Stimulated activated naive B cell treated with anti-CD40 and anti-IgM and Interleukin-4, amounts not matched to agents 10 μg/mL and 1 μg/mL and 100 μg/mL, for 72 hours (primary cell): ENCODE results near the gene FLOT2.
"Not testable (repeated sequence)": the region's sequence is repeated elsewhere in the genome, so short reads cannot be mapped to it uniquely, and the experiment has no call there.

Experiments used
- ATAC-seq, 2 donors: fragments of 150-1000 bp; cut with Tn5 transposase; replicated peaks; 2 replicates each; pipeline ENCODE4 v1.10.0; 2021; ENCODE audit warnings: moderate library complexity in 1 of 2
- DNase-seq: peaks from one replicate; pipeline ENCODE4 v3.0.0; 2021
- H3K27ac Mint-ChIP-seq: one replicate; pipeline ENCODE4 v1.8.0; 2022; ENCODE audit warnings: mild to moderate bottlenecking, mixed read lengths
- H3K27me3 Mint-ChIP-seq, 2 donors: one replicate each; pipeline ENCODE4 v1.8.0; 2022; ENCODE audit warnings: mixed read lengths in 2 of 2
- H3K36me3 Mint-ChIP-seq, 2 donors: one replicate each; pipeline ENCODE4 v1.8.0; 2022; ENCODE audit warnings: mixed read lengths in 2 of 2, mild to moderate bottlenecking in 1 of 2
- H3K4me1 Mint-ChIP-seq, 2 donors: one replicate each; pipeline ENCODE4 v1.8.0; 2022; ENCODE audit warnings: mixed read lengths in 2 of 2, mild to moderate bottlenecking in 1 of 2
- H3K4me3 Mint-ChIP-seq, 2 donors: one replicate each; pipeline ENCODE4 v1.8.0; 2022; ENCODE audit warnings: mild to moderate bottlenecking in 2 of 2, mixed read lengths in 2 of 2, moderate library complexity in 1 of 2
- H3K9me3 Mint-ChIP-seq, 2 donors: one replicate each; pipeline ENCODE4 v1.8.0; 2022; ENCODE audit warnings: mixed read lengths in 2 of 2, mild to moderate bottlenecking in 1 of 2

Gene FLOT2, protein sequence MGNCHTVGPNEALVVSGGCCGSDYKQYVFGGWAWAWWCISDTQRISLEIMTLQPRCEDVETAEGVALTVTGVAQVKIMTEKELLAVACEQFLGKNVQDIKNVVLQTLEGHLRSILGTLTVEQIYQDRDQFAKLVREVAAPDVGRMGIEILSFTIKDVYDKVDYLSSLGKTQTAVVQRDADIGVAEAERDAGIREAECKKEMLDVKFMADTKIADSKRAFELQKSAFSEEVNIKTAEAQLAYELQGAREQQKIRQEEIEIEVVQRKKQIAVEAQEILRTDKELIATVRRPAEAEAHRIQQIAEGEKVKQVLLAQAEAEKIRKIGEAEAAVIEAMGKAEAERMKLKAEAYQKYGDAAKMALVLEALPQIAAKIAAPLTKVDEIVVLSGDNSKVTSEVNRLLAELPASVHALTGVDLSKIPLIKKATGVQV

DNA sequence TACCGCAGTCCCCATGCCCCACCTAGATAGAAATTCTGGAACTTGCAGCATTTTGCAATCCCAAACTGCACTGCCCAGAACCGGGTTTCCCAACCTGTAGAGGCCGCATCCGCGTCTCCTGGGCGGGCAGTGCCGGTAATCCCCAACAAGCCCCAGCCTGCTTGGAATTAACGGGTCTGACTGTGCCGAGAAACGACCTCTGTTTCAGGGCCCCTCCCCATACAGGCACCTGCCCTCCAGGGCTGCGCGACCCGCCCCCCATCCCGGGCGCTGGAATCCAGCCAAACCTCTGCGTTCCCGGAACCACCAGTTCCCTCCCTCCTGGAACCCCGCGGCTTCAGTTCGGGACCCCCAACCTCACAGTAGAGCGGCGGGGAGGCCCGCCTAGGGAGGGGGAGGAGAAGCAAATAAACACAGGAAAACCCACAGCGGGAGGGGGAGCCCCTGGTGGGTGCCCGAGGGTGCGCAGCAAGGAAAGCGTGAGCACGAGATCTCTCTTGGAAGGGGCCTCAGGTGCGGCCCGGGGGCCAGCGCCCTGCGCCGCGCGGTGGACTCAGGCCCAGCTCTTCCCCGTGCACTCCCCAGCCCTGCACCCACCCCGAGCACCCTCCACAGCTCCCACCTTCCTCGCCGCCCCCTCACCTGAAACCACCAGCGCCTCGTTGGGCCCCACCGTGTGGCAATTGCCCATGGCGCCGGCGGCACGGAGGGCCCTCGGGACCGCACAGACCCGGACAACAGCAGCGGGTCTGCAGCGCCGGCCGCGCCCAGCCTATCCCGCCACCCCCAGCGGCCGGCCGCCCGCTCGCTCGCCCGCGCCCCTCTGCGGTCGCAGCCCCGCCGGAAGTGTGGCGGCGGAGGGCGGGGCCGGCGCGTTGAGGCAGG, at the start of gene FLOT2:
FLOT2 (minus strand) TSS at position 850 of the 885 bp plus-strand sequence; CDS start at position 691, 159 bp downstream.
- peak within 1 kb of the TSS; percentile 99 for H3K27ac Mint-ChIP-seq
- peak within 1 kb of the TSS; percentile 99 to 100 for H3K4me3 Mint-ChIP-seq
- peaks cover 49 to 79% of the 10 kb centered on the region in 2 donors for H3K4me1 Mint-ChIP-seq
- H3K27me3 Mint-ChIP-seq, result no peaks in the 10 kb centered on the region
- DNase-seq (peak; percentile 70), ATAC-seq (peak; percentile 69 to 71)
- peaks cover 44 to 49% of the 10 kb centered on the region in 2 donors for H3K36me3 Mint-ChIP-seq
- no peaks in the 10 kb centered on the region for H3K9me3 Mint-ChIP-seq

DNA sequence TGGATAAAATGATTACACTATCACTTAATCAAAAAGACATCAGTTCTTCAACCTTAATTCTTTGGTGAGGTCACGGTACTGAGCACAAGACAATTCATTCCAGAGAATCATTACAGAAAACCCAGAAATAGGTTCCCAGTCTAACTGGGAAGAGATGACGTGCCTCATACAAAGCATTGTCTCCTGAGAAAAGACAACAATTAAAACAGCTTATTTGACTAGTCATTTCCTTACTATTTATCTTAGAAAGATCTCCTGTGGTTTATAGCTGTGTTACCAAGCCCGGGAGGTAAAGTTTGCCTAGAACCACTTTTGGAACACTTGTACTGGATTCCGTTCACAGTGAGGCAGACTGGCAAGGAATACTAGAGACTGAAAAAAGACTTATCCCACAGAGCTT, 48.7 kb upstream of the FLOT2 start:
- H3K27ac Mint-ChIP-seq, result peak overlapping the region; percentile 42
- H3K27me3 Mint-ChIP-seq, result no peaks in the 10 kb centered on the region
- no peak for ATAC-seq
- DNase-seq, result no peak
- H3K36me3 Mint-ChIP-seq, result peaks cover 41 to 64% of the 10 kb centered on the region in 2 donors
- H3K9me3 Mint-ChIP-seq, result no peaks in the 10 kb centered on the region
- no peak overlapping the region for H3K4me3 Mint-ChIP-seq
- peaks cover 31 to 64% of the 10 kb centered on the region in 2 donors for H3K4me1 Mint-ChIP-seq

DNA sequence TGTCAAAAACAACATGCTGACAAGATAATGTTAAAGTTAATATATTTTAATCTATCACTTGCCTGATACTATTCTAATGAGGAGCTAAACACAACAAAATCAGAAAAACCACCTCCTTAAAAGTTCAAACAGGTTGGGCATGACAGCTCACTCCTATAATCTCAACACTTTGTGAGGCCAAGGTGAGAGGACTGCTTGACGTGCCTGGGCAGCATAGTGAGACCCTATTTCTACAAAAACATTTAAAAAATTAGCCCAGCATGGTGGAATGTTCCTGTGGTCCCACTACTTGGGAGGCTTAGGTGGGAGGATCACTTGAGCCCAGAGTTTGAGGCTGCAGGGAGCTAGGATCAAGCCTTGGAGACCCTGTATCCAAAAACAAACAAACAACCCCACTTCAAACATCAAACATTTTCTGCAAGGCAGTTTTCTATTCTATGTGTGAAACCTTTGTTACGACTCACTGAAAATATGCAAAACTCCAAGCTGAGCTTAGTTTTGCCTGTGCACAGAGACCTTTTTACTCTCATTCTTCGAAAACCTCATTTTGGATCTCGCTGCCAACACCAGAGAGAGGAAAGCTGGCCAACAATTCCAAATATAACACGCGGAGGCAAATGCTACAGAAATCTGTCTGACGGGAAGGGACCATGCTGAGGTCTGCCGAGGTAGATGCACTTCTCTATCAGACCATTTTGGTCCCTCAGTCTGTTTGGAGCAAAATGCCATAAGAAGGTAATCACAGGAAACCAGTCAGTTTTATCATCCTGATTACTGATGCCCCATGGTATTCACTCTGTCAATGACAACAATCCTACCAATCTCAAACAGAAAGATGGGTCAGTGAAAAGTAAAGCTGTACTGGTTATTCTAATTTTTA, 47.6 kb upstream of the FLOT2 start:
- Mint-ChIP-seq H3K4me1 (peaks cover 35 to 75% of the 10 kb centered on the region in 2 donors), H3K36me3 (peaks cover 37 to 59% of the 10 kb centered on the region in 2 donors), H3K4me3 (peak overlapping the region; percentile 26 to 35), H3K27ac (peak overlapping the region; percentile 9), H3K9me3 (no peaks in the 10 kb centered on the region), H3K27me3 (no peaks in the 10 kb centered on the region)
- DNase-seq (no peak), ATAC-seq (no peak)

DNA sequence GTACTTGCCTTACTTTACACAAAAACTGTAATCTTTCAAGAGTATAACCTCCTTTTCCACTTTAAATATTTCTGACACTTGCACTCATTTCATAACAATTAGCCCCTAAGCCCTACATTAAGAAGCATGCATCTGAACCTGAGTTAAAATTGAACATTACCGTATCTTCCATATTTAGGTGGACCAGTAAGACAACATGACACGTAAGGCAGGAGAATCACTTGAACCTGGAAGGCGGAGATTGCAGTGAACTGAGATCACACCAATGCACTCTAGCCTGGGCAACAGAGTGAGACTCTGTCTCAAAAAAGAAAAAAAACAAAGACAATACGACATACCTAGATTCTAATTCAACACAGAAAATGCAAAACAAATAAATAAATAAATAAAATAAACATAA, 46.8 kb upstream of the FLOT2 start:
- H3K27ac Mint-ChIP-seq, result no peak overlapping the region
- H3K36me3 Mint-ChIP-seq, result peaks cover 40 to 59% of the 10 kb centered on the region in 2 donors
- no peak overlapping the region for H3K4me3 Mint-ChIP-seq
- no peaks in the 10 kb centered on the region for H3K27me3 Mint-ChIP-seq
- ATAC-seq (no peak), DNase-seq (no peak)
- H3K4me1 Mint-ChIP-seq, result peaks cover 37 to 83% of the 10 kb centered on the region in 2 donors
- no peaks in the 10 kb centered on the region for H3K9me3 Mint-ChIP-seq

DNA sequence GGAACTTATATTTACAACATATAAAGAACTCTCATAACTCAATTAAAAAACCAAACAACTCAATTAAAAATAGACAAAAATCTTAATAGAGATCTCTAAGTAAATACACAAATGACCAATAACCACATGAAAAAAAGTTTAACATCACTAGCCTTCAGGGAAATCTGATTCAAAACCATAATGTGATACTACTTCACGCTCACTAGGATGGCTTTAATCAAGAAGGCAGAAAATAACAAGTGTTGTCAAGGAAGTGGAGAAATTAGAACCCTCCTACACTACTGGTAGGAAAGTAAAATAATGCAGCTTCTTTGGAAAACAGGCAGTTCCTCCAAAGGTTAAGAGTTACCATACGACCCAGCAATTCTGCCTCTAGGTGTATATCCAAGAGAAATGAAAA, 45.4 kb upstream of the FLOT2 start:
- DNase-seq (no peak), ATAC-seq (no peak)
- Mint-ChIP-seq H3K4me3 (no peak overlapping the region), H3K4me1 (peaks cover 40 to 89% of the 10 kb centered on the region in 2 donors), H3K27me3 (no peaks in the 10 kb centered on the region), H3K9me3 (no peaks in the 10 kb centered on the region), H3K36me3 (peaks cover 33 to 51% of the 10 kb centered on the region in 2 donors), H3K27ac (peak overlapping the region; percentile 37)

DNA sequence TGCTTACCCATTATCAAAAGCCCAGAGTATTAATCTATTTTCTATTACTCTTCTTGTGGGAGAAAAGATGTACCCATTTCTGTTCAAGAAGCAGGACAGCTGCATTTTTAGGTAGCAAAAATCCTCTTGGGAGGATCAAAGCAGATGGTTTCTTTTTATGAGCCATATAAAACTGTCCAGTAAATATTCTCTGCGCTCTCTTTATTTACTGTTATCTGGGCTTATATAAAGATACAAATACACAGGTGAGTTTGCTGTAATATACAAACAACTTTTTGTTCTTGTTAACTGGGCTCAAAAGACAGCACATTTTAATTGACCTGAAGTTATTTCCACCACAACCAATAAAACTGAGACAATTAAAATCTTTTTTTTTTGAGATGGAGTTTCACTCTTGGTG, 43.7 kb upstream of the FLOT2 start:
- H3K27ac Mint-ChIP-seq, result peak overlapping the region; percentile 37
- H3K4me1 Mint-ChIP-seq, result peaks cover 34 to 82% of the 10 kb centered on the region in 2 donors
- no peaks in the 10 kb centered on the region for H3K27me3 Mint-ChIP-seq
- ATAC-seq, result no peak
- peaks cover 27 to 49% of the 10 kb centered on the region in 2 donors for H3K36me3 Mint-ChIP-seq
- H3K9me3 Mint-ChIP-seq, result no peaks in the 10 kb centered on the region
- no peak for DNase-seq
- H3K4me3 Mint-ChIP-seq, result no peak overlapping the region

DNA sequence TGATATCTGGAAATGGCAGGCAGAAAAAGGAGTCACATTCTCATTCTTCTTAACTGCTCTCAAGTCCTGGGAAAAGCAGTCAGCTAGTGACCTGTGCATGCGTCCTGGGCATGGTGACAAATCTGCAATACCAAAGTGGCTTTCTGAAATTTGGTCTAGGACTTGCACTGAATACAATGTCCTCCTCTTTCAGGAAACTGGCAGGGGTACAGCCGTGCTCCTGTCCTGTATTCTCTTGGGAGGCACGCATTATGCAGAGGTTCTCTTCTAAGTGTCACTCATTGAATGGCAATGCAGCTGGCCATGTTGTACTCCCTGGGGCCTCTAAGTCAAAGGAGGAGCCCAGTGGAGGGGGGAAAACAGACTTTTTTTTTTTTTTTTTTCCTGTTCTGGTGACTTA, 43.1 kb upstream of the FLOT2 start:
- no peaks in the 10 kb centered on the region for H3K27me3 Mint-ChIP-seq
- H3K4me1 Mint-ChIP-seq, result peaks cover 33 to 81% of the 10 kb centered on the region in 2 donors
- H3K9me3 Mint-ChIP-seq, result no peaks in the 10 kb centered on the region
- DNase-seq, result no peak
- H3K36me3 Mint-ChIP-seq, result peaks cover 29 to 49% of the 10 kb centered on the region in 2 donors
- no peak for ATAC-seq
- H3K4me3 Mint-ChIP-seq, result no peak overlapping the region
- no peak overlapping the region for H3K27ac Mint-ChIP-seq

DNA sequence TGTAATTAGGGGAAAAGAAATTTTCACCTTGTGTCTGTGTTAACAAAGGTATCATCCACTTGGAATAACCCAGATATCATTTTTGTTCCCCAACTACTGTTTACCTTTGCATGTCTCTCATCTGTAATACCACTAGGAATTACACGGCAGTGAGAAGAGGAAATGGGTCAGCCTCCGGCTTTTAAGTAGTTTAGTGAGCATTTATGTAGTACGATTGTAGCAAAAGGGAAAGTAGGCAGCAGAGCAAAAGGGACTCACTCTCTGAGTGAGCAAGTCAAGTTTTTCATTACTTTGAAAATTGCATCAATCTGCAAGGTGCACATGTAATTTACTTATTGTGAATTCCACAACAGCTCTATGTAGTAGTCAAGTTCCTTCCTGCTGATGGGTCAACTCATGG, 42.6 kb upstream of the FLOT2 start:
- peaks cover 27 to 48% of the 10 kb centered on the region in 2 donors for H3K36me3 Mint-ChIP-seq
- peaks cover 30 to 76% of the 10 kb centered on the region in 2 donors for H3K4me1 Mint-ChIP-seq
- no peak overlapping the region for H3K4me3 Mint-ChIP-seq
- DNase-seq, result no peak
- no peak for ATAC-seq
- no peaks in the 10 kb centered on the region for H3K9me3 Mint-ChIP-seq
- H3K27ac Mint-ChIP-seq, result no peak overlapping the region
- no peaks in the 10 kb centered on the region for H3K27me3 Mint-ChIP-seq

DNA sequence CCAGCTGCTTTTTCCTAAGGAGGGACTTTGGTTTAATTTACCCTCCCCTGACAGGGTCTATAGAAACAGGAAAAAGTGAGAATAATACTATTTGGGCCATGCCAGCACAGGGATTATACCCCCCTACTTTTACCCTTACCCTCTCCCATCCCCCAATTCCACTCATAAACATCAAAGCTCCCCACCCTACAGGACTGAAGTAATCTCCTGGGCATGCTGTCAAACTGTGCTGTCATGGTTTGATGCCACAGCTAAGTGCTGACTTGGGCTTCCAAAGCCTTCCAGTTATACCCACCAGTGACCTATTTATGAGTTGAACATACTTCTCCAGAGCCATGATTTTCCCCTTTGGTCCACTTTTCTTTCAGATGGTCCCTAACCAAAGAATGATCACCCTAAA, 41.0 kb upstream of the FLOT2 start:
- DNase-seq (no peak), ATAC-seq (no peak)
- no peaks in the 10 kb centered on the region for H3K9me3 Mint-ChIP-seq
- H3K4me3 Mint-ChIP-seq, result no peak overlapping the region
- peaks cover 28 to 65% of the 10 kb centered on the region in 2 donors for H3K4me1 Mint-ChIP-seq
- H3K27me3 Mint-ChIP-seq, result no peaks in the 10 kb centered on the region
- no peak overlapping the region for H3K27ac Mint-ChIP-seq
- H3K36me3 Mint-ChIP-seq, result peaks cover 25 to 45% of the 10 kb centered on the region in 2 donors

DNA sequence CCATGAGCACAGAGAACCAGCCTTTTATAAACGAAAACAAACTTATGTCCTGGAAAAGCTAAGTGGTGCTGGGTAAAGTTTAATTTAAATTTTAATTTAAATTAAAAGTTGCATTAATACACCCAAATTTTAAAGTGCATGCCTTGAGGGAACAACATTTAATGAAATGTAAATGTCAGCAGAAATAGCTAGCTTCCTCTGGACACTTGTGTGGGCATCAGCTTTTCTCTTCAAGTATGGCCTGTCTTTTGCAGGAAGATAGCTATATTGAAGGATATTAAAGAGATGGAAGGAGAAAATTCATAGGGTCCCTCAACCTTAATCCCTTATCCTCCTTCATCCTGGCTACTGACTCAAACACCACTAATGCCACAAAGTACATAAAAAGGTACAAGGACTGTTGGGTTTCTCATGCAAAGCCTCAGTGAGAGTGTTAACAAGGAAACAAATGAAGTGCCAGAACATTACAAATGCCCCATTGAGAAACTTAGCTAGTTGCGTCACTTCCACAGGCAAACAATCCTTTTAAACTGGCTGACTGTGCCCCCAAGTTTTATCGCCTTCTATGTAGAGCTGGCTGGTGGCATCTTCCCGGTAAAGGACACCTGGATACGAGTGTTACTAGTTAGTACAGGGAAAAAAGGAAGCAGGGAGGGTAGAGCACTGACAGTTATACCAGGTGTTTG, 39.7 kb upstream of the FLOT2 start:
- Mint-ChIP-seq H3K4me1 (peaks cover 27 to 62% of the 10 kb centered on the region in 2 donors), H3K4me3 (no peak overlapping the region), H3K27me3 (no peaks in the 10 kb centered on the region), H3K27ac (no peak overlapping the region), H3K36me3 (peaks cover 20 to 45% of the 10 kb centered on the region in 2 donors), H3K9me3 (no peaks in the 10 kb centered on the region)
- no peak for ATAC-seq
- DNase-seq, result no peak

DNA sequence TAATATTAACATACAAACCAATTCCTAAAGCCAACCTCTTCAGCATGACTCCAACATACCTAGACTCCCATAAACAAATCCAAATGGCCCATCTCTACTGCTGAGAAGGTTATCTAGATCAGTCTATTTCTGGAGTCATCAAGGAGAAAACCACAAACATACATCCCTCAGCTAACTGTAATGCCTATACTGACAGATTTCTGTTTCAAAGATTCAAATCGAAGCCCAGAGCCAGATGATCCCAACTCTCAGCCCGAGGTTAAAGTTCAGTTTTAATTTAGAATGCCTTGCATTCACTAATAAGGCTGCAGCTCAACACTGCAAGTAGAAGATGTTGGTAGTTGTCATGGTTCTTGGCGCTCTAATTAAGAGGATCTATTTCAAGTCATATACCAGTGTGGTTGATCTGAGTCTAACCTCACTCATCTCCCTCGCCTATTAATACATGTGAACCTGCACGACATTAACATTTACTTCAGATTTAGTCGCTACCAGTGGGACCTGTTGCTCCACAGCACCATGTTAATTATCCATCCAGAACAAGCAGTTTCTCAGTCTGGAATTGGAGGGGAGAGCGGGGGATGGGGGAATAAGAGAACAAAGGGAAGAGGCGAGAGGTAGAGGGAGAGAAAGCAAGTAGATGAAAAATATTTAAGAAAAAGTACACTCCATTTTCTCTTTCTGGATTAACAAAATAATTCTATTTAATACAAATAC, 38.4 kb upstream of the FLOT2 start:
- Mint-ChIP-seq H3K36me3 (peaks cover 16 to 42% of the 10 kb centered on the region in 2 donors), H3K4me3 (no peak overlapping the region), H3K27ac (peak overlapping the region; percentile 56), H3K4me1 (peaks cover 24 to 49% of the 10 kb centered on the region in 2 donors), H3K27me3 (no peaks in the 10 kb centered on the region), H3K9me3 (no peaks in the 10 kb centered on the region)
- DNase-seq, result no peak
- no peak for ATAC-seq

DNA sequence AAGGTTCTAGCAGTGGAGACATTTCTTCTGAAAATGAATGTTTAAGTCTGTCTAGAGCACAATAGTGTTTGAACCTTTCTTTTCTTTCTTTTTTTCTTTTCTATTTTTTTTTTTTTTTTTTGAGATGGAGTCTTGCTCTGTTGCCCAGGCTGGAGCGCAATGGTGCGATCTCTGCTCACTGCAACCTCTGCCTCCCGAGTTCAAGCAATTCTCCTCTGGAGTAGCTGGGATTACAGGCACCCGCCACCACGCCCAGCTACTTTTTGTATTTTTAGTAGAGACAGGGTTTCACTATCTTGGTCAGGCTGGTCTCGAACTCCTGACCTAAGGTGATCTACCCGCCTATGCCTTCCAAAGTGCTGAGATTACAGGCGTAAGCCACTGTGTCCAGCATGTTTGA, 37.0 kb upstream of the FLOT2 start:
- not testable (repeated sequence) for H3K27me3 Mint-ChIP-seq, H3K9me3 Mint-ChIP-seq, H3K27ac Mint-ChIP-seq, ATAC-seq, H3K4me3 Mint-ChIP-seq, DNase-seq
- H3K4me1 Mint-ChIP-seq, result peaks cover 24 to 43% of the 10 kb centered on the region in 2 donors
- peaks cover 20 to 45% of the 10 kb centered on the region in 2 donors for H3K36me3 Mint-ChIP-seq

DNA sequence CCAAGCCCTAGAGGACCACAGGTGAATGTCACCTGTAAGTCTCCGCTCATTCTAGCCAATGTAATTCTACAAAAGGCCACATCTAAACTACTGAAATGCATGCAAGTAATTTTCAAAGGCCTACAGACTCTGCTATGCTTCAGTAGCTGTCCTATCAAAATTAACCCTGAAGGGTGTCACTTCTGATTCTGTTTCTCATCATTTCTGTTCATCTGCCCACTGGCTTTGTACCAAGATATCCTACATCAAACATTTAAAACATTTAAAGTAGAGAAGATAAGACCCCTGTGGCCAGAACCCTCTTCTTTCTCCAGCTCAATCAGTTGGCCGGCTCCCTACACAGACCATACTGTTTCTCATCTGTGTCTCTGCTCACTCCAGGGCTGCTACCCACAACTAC, 32.3 kb upstream of the FLOT2 start:
- DNase-seq (no peak), ATAC-seq (no peak)
- no peaks in the 10 kb centered on the region for H3K27me3 Mint-ChIP-seq
- no peak overlapping the region for H3K4me3 Mint-ChIP-seq
- peaks cover 35 to 49% of the 10 kb centered on the region in 2 donors for H3K4me1 Mint-ChIP-seq
- peaks cover 0 to 2% of the 10 kb centered on the region in 2 donors for H3K9me3 Mint-ChIP-seq
- no peak overlapping the region for H3K27ac Mint-ChIP-seq
- H3K36me3 Mint-ChIP-seq, result peaks cover 40 to 71% of the 10 kb centered on the region in 2 donors
